ENCODE measurements around the gene MTUS2. TPM values are rescaled to one million over a fixed set of nuclear protein-coding genes. Genes with fewer than 3 reads are reported as not detected.

MTUS2 gene
- total and polyA plus RNA-seq, 2 of the 8 experiments (the other 6 are each of a cell fraction or from before 2014, with no cell fraction given) = 0.18 to 0.80 TPM

GRCh38 chr13:29484236-29484635 is 664.1 kb downstream of the MTUS2 start:
- FAIRE-seq = no peak
- no peak overlapping the region for H2BK12ac ChIP-seq (ENCODE audit: low read depth, low read length)
- TF ChIP-seq JUND (IDR thresholded peaks at IDR 0.05; ENCODE audit: low read length) = no peak
- no peak for TF ChIP-seq CHD2 (IDR thresholded peaks at IDR 0.05; ENCODE audit: low read length)
- no peak for TF ChIP-seq CBX5 (IDR thresholded peaks at IDR 0.05; ENCODE audit: low read depth, low read length)
- TF ChIP-seq RXRA (IDR thresholded peaks at IDR 0.05; ENCODE audit: insufficient read depth, low read depth, low read length) = no peak
- TF ChIP-seq RFX5 (IDR thresholded peaks at IDR 0.05; ENCODE audit: borderline replicate concordance, low read depth, low read length) = no peak
- TF ChIP-seq RAD21 (IDR thresholded peaks at IDR 0.05 in 1 of 2, conservative IDR thresholded peaks at IDR 0.05 in 1 of 2; ENCODE audit: low read depth in 2 of 2, low read length in 2 of 2) = no peak
- no peak for TF ChIP-seq GABPA (IDR thresholded peaks at IDR 0.05; ENCODE audit: borderline replicate concordance, insufficient read depth, low read length)
- no peak for TF ChIP-seq TEAD4 (IDR thresholded peaks at IDR 0.05; ENCODE audit: low read depth, low read length)
- no peak for TF ChIP-seq BCL11A (IDR thresholded peaks at IDR 0.05; ENCODE audit: low read depth in 2 of 2, low read length in 2 of 2)
- TF ChIP-seq TAF7 (optimal IDR thresholded peaks at IDR 0.05; ENCODE audit: borderline replicate concordance, low read depth, low read length) = no peak
- TF ChIP-seq E2F6 (IDR thresholded peaks at IDR 0.05) = no peak
- no peak for TF ChIP-seq CEBPB (IDR thresholded peaks at IDR 0.05; ENCODE audit: low read depth, low read length)
- TF ChIP-seq CTBP2 (IDR thresholded peaks at IDR 0.05; ENCODE audit: borderline replicate concordance, insufficient read depth, insufficient read length, low read length) = no peak

More at GRCh38 chr13:29484236-29484635, 664.1 kb downstream of the MTUS2 start:
- CTCF ChIA-PET (ENCODE audit: partially characterized antibody) = interaction anchor here (0.5 to 3.3 kb wide), 10 partner anchors 9 to 1166 kb away, joined by 3 to 15 read pairs (median 4); no protein-coding TSS in a partner anchor
- no peak overlapping the region for H2BK120ac ChIP-seq (replicated peaks; ENCODE audit: low read depth, low read length)
- no peak overlapping the region for H2AFZ ChIP-seq (ENCODE audit: low read length)
- H3K4me3 ChIP-seq (ENCODE audit: extremely low read depth in 1 of 4, insufficient read depth in 2 of 4, low read depth in 3 of 4, low read length in 4 of 4) = no peak overlapping the region
- H4K20me1 ChIP-seq (replicated peaks in 1 of 2; ENCODE audit: control insufficient read depth in 1 of 2, insufficient read depth in 2 of 2, low read length in 2 of 2) = no peaks in the 10 kb centered on the region
- H3K14ac ChIP-seq (ENCODE audit: insufficient read length) = no peak overlapping the region
- no peak overlapping the region for H3K9ac ChIP-seq (replicated peaks in 1 of 4; ENCODE audit: extremely low read depth in 1 of 4, low read depth in 3 of 4, low read length in 3 of 4)
- peak overlapping the region; percentile 74 for H4K8ac ChIP-seq (ENCODE audit: extremely low read depth, insufficient read depth, low read length)
- DNase-seq (ENCODE audit: low read depth in 1 of 2, low spot score in 2 of 2) = no peak
- H3K23ac ChIP-seq (ENCODE audit: insufficient read length) = no peak overlapping the region
- no peak overlapping the region for H2BK5ac ChIP-seq (ENCODE audit: low read depth, low read length)
- H3K4me2 ChIP-seq (ENCODE audit: insufficient read depth in 1 of 2, low read depth in 2 of 2, low read length in 2 of 2) = no peak overlapping the region
- no peaks in the 10 kb centered on the region for H3K9me3 ChIP-seq (ENCODE audit: insufficient read depth in 2 of 2, low read depth in 1 of 2, low read length in 1 of 2)
- H3K23me2 ChIP-seq (ENCODE audit: low read depth, low read length) = no peaks in the 10 kb centered on the region
- no peak overlapping the region for H2BK20ac ChIP-seq (ENCODE audit: low read length)
- 73% methylated on average over 7 of the region's 7 CpGs; no CpG with 5 or more reads in 1 of the 2 experiments for WGBS, 2 experiments (ENCODE audit: extremely low coverage in 1 of 2, insufficient coverage in 1 of 2, insufficient read length in 1 of 2, insufficient replicate concordance in 2 of 2, low coverage in 1 of 2, low lambda C conversion rate in 2 of 2, missing lambda C conversion rate in 1 of 2)
- peaks cover 2 to 11% (median 6%) of the 10 kb centered on the region in 4 experiments for H3K4me1 ChIP-seq (replicated peaks in 1 of 4; ENCODE audit: control insufficient read depth in 3 of 4, insufficient read depth in 4 of 4, low read length in 3 of 4)
- no peaks in the 10 kb centered on the region for H3K27me3 ChIP-seq (replicated peaks in 1 of 4; ENCODE audit: control insufficient read depth in 3 of 4, extremely low read depth in 1 of 4, insufficient read depth in 3 of 4, low read length in 3 of 4)
- H4K5ac ChIP-seq (ENCODE audit: insufficient read length, low read depth, low read length) = no peak overlapping the region
- no peak overlapping the region for H3K56ac ChIP-seq (replicated peaks; ENCODE audit: insufficient read length, low read depth, low read length)
- H3K36me3 ChIP-seq (ENCODE audit: control insufficient read depth in 2 of 4, insufficient read depth in 4 of 4, low read length in 3 of 4) = no peaks in the 10 kb centered on the region
- no peaks in the 10 kb centered on the region for H3K79me1 ChIP-seq (ENCODE audit: low read depth, low read length)
- H3K18ac ChIP-seq (ENCODE audit: extremely low read depth, low read length) = no peak overlapping the region
- POLR2A ChIA-PET (ENCODE audit: partially characterized antibody) = interaction anchor here (1.6 kb wide), 1 partner anchor 9 kb away, joined by 4 read pairs; no protein-coding TSS in a partner anchor
- no peak overlapping the region for H2AK5ac ChIP-seq (ENCODE audit: low read depth, low read length)
- H3K4ac ChIP-seq (replicated peaks; ENCODE audit: insufficient read length, low read depth, low read length) = no peak overlapping the region
- no peak overlapping the region for H3K27ac ChIP-seq (ENCODE audit: low read depth, low read length)
- H4K91ac ChIP-seq (replicated peaks; ENCODE audit: insufficient read length, low read length) = no peak overlapping the region
- no peak overlapping the region for H2BK15ac ChIP-seq (ENCODE audit: low read length)
- H3K79me2 ChIP-seq (ENCODE audit: control insufficient read depth in 1 of 2, insufficient read depth in 2 of 2, low read length in 2 of 2) = no peaks in the 10 kb centered on the region
